HG03354 (cell line): Measurements from ENCODE around the gene TUBA3E.
"Not testable (repeated sequence)": the region's sequence is repeated elsewhere in the genome, so short reads cannot be mapped to it uniquely, and the experiment has no call there.

Experiments
- ATAC-seq: cut with Tn5 transposase; IDR thresholded peaks from one replicate; pipeline ENCODE4 v1.9.1; 2021; ENCODE audit warnings: mild to moderate bottlenecking; ENCODE audit not compliant: unreplicated experiment, poor library complexity, severe bottlenecking

The TUBA3E gene

DNA sequence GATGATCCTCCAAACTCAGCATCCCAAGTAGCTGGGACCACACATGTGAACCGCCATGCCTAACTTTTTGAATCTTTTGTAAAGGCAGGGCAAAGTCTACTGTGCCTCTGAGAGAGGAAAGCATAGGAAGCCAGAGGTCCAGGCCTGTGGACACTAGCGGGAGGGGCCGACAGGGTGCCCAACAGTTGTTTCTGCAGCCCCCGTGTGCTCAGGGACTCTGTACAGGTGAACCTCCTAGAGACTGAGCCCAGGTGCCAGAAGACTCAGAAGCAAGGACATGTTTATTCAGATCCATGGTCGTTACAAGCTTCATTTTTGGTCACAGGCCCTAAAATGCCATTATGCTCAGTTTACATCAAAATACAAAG, 47.1 kb downstream of the TUBA3E start:
- ATAC-seq: not testable (repeated sequence)

DNA sequence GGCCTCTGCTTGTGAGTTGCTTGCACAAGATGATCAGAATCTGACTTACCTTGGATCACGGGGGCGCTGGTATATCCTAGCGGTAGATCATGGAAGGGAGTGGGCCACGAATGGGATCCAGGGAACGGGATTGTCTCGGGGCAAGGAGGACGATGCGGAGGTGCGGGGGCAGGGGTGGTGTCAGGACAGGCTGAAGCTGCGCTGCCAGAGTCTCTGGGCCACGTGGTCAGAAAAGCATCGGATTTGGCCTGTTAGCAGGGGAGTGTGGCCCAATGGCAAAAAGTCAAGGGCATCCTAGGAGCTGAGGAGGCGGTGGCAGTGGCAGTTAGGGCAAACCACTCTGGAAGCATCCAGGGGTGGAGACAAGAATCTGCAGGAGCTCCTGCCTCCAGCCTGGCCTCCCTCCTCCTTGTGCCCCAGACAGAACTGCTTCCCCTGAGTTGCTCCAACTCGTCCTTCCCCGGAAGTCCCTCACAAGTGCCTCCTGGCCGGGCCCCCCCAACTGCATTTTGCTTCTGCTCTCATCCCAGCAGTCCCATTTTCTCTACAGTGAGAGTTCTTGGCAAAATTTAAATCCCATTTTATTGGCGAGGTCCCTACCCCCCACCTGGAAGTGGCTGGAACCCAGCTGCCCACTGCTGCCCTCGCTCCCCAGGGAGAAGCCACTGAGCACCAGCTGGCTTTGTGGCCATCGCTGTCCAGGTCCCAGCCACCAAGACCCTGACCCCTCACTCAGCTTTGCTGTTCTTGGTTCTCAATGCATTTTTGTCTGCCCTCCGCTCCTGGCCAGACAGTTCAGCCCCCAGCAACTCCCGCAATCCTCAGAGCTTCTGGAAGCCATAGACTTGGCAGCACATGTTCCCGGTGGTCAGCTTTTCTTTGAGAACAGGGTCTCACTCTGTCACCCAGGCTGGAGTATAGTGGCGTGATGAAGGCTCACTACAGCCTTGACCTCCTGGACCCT, 47.8 kb downstream of the TUBA3E start:
- ATAC-seq: no peak

DNA sequence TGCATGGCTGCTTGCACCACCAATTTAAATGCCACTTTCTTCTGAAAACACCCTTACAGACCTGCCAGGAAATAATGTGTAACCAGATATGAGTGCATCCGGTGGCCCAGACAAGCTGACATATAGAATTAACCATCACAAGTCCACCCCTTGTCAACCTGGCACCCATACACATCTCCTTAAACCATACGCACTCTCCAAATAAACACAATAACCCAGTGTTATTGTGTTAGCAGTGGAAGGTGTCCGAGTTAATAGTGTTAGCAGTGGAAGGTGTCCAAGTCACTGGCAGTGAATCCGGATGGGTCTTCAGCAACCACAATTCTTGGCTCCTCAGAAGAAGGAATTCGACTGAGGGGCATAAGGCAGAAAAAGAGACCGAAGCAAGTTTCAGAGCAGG, 49.7 kb downstream of the TUBA3E start:
- ATAC-seq: not testable (repeated sequence)

DNA sequence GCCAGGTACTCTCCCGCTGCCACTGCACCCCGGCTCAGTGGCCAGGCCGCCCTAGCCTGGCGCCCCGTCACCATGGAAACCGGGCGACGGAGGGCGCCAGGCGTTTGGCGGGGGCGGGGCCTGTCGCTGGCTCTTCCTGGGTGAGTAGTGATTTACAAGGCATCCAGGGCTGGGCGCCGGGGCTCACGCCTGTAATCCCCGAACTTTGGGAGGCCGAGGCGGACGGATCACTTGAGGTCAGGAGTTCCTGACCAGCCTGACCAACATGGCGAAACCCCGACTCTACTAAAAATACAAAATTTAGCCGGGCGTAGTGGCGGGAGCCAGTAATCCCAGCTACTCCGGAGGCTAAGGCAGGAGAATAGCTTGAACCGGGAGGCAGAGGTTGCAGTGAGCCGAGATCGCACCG, 53.2 kb downstream of the TUBA3E start, which contains the start of gene CCDC74B:
Gene CCDC74B, minus strand, starts transcription at position 107 of the 409 bp plus-strand sequence. CDS start 116 bp downstream, outside the sequence.
- peak; percentile 94 for ATAC-seq

DNA sequence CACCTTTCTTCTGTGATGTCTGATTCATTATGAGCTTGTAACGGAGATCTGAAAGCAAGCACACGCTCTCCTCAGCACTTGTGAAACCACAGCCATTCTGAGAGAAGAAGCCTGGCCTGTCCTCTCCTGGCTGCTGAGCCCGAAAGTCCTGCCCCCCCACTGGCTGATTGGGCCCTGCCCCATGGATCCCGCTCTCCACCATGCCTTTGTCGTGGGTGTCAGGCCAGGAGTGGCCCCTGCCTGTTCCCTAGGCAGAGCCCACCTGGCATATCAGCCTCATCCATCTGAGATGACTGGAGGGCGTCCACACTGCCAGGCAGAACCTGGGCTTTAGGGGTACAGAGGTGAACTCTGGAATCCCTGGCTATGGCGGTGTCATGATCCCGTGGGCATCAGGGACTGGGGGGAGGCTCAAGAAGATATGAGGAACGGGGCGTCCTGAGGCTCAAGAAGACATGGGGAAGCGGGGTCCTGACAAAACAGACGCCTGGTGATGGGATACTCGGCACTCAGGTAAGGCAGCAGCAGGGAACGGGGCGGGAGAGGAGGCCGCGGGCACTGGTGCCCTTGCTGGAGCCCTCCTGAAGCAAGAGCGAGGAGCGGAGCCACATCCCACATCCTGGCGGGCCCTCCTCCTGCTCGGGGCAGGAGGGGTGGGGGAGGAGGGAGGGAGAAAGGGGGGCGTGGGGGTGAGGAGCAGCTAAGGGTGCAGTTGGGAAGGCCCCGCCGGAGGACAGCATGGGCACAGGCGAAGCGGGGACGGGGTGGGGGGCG, 54.8 kb downstream of the TUBA3E start:
- ATAC-seq: not testable (repeated sequence)

DNA sequence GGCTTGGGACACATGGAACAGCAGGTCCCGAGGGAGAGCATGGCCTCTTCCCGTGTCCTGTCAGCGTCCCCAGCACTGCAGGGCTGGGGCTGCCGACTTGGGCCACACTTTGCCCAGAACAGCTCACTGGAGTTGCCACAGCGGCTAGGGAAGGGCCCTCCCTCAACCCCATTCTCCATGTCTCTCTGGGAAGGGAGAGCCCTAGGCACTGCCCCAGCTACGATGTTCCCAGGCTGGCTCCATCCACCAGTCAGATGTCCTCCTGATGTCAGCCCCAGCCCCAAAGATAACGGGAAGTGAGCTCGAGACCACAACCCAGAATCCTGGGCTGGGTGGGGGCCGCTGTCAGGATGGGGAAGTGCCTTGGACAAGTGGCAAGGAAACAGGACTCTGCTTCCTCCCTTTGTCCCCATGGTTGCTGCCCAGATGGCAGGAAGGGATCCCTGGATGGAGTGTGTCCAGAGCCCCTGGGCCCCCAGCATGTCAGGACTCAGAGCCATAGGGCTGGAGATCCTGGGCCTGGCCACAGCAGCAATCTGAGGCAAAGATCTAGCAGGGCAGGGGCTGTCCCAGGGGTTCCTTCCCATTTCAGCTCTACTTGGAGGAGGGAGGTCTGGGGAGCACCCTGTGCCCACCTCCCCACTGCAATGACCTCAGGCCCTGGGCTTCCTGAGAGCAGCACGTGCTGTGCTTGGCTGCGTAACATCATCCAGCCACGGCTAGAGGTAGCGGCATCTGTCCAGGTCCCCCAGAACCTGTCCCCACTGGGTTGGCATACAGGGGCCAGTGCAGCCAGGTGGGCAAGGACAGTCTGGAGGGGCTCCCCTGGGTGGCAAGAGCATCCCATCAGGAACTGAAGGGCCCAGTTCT, 55.6 kb downstream of the TUBA3E start:
- not testable (repeated sequence) for ATAC-seq
